Left forelimb (tissue), 1 donor: ENCODE measurements around the gene CAV2.
"Not testable (repeated sequence)": the region's sequence is repeated elsewhere in the genome, so short reads cannot be mapped to it uniquely, and the experiment has no call there.

Experiments used
- DNase-seq: peaks from one replicate; pipeline ENCODE4 v3.0.0-alpha.2; 2018; ENCODE audit warnings: low spot score

The CAV2 gene, protein sequence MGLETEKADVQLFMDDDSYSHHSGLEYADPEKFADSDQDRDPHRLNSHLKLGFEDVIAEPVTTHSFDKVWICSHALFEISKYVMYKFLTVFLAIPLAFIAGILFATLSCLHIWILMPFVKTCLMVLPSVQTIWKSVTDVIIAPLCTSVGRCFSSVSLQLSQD

DNA sequence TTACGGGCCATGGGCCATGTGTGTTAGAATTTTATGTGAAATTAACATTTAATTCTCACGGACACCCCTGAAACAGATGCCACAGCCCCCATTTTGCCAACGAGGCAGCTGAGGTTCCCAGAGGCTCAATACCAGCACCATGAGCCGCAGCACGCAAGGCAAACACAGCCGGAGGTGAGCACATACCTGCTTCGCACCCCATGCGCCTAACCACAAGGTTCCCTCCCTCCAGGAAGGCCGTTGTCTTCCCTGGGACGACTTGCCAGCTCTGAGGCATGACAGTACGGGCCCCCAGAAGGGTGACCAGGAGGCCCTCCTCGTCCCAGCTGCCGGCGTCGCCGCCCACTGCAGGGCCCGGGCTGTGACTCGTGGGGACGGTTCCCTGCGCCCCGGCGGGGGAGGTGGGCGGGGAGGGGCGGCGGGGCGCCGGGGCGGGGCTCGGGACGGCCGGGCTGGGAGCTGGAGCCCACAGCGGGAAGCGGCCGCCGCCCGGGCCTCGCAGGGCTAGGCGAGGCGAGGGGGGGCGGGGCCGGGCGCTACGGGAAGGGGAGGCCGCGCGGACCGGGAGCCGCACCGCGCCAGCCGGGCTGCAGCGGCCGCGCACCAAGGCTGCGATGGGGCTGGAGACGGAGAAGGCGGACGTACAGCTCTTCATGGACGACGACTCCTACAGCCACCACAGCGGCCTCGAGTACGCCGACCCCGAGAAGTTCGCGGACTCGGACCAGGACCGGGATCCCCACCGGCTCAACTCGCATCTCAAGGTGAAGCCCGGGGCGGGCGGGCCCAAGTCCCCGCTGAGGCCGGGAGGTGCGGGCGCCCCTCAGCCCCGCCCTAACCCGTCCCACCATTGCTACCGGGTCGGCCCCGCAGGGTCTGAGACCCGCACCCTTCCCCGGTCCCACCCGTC lies at the start of gene CAV2:
Gene CAV2, plus strand, starts transcription at position 571 of the 910 bp plus-strand sequence. Its CDS starts 44 bp downstream, at position 615.
- peak; percentile 78 for DNase-seq

DNA sequence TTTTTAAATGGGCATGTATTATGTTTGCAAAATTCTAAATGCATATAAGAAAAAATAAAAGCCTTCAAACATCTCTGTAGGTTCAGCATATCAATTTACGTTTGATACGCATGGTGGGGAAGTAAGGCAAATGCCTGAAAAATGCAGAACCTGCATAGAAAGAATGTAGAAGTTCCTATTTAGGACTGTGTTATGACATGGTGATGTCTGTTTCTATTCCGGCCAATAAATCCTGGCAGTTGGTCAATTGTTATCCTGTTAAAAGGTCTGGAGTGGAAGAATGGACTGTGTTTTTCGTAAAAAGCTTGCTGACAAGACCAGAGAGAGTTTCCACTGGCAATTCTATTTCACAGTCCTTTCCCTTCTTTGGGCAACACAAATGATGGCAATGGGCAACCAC lies 49.6 kb upstream of the CAV2 start:
- no peak for DNase-seq

DNA sequence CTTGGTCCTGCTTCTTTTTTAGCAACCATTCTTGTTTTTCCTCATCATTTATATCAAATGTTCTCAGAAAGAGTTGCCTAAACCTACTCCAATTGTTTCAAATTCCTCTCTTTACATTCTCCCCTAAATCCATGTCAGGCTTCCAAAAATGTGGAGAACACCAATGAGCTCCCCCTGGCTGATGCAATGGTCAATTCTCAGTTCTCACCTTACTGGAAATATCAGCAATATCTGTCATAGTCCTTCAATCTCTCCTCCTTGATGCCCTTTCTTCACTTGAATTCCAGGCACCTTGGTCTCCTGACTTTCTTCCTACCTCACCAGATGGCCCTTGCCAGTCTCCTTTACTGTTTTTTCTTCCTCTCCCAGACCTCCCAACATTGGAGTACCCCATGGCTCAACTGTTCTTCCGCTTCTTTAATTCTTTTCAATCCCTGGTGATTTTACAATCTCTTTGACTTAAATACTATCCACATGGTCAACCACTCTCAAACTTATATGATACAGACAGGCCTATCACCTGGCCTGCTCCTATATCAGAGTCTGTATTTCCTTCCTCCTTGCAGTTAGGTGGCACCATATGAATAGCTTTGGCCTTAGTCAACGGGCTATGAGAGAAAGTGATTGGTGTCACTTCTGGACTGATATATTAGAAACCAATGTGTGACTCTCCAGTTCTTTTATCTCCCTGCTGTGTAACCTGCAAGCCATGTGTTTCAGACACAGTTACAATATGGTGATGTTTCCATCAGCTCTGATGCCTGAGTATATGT lies 47.4 kb upstream of the CAV2 start:
- no peak for DNase-seq

DNA sequence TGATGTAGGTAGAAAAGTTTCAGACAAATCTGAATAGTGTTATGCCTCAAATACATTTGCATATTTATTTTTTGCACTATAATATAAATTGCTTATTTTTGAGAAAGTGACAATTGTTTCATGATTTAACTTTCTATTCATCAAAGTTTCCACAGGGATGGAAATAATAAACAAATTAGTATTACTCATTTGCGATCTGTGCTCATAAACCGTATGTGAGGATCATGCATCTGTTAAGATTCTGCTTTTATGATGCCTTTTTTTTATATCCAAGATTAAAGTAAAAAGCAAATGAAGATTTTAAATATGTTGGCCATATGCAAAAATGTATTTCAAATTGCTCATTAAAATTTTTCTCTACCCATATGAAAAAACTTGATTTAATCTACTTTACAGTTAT lies 45.2 kb upstream of the CAV2 start:
- no peak for DNase-seq

DNA sequence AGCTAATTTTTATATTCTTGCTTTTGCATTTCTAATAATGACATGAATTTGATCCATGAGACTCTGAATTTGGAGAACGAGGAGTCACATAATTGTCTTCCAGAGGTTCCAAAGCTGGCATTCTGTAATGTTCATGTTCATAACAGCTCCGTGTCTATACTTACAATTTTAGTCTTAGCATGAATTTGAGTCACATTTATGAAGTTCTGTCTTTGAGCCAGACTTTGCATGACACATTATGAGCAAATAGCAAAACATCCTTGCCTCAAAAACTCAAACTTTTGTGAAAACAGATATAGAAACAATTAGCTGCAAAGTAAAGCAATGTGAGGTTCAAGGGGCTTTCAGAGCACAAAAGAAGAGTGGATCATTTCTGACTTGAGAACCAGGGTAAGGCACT lies 44.5 kb upstream of the CAV2 start:
- no peak for DNase-seq

DNA sequence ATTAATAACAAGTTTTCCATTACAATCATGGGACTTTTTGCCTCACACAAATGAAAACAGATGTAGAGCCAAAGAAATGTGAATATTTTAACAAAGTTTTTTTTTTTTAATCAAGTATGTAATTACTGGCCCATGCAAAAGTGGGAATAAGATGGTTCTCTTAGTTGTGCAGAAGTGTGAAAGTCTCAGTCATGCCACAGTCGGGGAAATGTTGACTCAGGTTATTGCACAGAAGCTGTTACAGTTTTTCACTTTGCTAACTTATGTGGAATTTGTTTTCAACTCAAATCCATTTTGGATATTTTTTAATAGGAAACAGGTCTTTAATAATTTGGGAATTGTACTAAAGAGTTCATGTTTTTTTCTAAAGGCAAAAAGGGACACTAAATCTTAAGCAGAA lies 44.0 kb upstream of the CAV2 start:
- no peak for DNase-seq

DNA sequence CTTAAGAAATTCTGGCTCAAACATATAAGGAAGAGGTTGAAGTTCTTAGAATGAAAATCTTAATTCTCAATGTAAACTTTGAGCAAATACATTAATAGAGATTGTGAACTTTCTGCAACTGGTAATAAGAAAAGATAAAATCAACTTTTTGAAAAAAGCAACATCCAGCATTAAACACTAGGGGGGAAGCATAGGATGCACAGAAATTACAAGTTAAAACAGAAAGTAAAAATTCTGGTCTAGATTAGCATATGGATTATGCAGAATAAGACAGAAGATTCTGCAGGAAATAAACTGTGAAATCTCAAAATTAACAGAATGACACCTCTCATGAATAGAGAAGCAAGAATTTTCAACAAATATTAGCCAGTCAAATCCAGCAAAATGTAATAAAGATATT lies 38.0 kb upstream of the CAV2 start:
- no peak for DNase-seq

DNA sequence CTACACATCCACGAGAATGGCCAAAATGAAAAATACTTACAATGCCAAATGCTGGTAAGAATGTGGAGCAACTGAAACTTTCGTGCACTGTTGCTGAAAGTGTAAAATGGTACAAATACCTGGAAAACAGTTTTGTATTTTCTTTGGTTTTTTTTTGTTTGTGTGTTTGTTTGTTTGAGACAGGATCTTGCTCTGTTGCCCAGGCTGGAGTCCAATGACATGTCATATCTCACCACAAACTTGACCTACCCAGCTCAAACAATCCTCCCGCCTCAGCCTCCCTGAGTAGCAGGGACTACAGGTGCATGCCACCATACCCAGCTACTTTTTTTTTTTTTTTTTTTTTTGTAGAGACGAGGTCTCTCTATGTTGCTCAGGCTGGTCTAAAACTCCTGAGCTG lies 35.6 kb upstream of the CAV2 start:
- no peak for DNase-seq

DNA sequence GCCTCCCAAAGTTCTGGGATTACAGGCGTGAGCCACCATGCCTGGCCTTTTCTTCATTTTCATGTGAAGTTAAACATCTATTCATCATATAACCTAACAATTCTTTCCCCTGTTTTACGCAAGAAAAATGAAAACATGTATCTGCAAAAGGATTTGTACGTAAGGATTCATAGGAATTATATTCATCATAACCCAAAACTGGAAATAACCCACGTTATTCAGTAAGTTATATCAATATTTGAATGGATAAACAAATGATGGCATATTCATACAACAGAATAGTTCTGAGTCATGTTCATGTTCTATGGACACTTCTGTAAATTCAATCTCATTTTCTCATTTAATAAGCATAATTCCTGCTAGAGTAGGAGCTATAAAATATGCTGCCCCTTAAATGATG lies 35.2 kb upstream of the CAV2 start:
- no peak for DNase-seq

DNA sequence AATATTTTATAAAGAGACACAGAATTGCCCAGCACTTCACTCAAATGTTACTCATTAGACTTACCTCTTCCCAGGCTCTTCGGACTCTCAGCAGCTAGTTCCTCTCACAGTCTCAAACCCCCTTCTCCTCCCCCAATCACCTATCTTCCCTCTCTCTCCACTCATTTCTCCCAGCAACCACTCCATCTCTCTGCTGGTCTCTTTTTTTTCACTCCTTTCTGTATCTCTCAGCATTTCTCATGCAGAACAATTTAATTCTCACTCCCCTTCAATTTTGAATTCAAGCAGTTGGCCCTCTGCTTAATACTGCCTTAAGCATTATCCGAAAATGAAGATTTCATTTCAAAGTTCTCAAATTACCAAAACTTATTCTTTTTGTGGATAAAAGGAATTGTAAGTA lies 34.4 kb upstream of the CAV2 start:
- DNase-seq, result no peak

DNA sequence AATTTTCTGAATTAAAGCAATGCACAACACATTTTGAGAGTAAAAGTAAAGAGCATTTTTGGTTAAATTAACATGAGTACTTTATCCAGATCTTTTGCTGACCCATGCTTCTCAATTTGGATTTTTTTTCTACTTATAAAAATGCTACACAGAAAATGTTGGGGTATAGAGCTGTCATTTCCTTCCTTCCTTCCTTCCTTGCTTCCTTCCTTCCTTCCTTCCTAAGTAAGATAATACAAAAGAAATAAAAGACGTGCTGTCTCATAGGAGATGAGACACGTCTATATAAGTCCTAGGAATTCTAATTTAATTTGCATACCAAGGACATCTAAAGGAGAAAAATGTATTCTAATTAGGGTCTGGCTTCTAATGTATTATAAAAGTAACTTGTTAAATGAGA lies 31.0 kb upstream of the CAV2 start:
- DNase-seq, result no peak

DNA sequence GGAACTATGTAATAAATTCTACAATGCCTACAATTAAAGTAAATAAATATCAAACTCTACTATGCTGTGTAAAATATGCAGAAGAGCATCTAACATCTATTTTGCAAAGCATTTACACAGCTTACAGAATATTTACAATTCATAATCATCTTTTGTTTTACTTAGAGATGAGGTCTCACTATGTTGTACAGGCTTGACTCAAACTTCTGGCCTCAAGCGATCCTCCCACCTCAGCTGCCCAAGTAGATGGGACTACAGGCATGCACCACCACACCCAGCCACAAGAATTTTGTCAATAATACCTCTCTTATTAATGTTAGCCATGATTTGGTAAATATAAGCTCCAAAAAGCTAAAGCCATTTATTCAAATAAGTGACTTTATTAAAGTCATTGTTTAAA lies 21.9 kb upstream of the CAV2 start:
- no peak for DNase-seq

DNA sequence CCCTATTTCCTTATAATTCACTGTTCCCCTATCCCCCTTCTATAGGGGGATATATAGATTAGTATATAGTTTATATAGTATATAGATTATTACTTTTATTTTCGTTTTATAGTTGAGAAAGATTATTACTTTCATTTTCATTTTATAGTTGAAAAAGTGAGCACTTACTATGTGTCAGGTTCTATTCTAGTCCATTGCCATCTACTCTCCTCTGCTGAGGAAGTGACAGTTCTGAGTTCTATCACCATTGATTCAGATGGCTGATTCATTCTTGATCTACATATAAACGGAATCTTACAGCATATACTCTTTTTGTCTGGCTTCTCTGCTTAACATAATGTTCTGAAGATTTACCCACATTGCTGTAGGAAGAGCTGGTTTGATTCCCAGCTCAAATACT lies 20.7 kb upstream of the CAV2 start:
- DNase-seq, result no peak

DNA sequence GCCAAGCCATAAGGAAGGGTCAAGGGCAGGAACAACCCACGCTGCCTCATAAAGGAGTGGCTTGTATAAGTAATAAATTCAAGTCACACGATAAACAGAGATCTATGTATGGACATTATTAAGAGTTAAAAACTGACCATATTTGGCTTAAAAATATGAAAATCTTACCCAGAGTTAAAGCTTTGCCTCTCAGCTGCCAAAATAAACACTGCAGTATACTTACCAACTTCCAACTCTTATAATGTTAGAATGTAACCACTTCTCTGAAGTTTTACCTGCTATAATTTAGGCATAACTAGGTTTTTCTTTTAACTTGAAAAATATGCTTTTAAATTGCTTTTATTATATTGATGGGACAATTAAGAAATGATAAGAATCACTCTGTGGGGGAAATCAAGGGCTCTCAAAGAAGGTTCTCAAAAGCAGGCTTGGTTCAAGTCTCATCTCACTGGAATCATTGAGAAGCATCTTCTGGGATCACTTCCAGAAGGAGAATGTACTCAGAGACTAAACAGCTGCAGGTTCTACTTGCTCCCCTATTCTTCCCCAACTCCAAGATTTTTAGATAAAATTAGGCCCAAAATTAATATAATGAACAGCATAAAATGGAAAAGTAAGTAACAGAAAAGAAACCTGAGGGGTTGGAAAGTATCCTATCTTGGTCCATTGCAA lies 16.1 kb upstream of the CAV2 start:
- DNase-seq, result no peak

DNA sequence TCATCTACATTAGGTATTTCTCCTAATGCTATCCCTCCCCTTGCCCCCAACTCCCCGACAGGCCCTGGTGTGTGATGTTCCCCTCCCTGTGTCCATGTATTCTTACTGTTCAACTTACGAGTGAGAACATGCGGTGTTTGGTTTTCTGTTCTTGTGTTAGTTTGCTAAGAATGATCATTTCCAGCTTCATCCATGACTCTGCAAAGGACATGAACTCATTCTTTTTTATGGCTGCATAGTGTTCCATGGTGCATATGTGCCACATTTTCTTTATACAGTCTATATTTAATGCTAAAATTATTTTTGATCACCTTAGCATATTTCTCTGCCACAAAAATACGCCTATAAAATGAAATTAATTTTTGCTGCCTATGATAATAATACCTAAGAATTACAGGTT lies 15.1 kb upstream of the CAV2 start:
- DNase-seq, result not testable (repeated sequence)

DNA sequence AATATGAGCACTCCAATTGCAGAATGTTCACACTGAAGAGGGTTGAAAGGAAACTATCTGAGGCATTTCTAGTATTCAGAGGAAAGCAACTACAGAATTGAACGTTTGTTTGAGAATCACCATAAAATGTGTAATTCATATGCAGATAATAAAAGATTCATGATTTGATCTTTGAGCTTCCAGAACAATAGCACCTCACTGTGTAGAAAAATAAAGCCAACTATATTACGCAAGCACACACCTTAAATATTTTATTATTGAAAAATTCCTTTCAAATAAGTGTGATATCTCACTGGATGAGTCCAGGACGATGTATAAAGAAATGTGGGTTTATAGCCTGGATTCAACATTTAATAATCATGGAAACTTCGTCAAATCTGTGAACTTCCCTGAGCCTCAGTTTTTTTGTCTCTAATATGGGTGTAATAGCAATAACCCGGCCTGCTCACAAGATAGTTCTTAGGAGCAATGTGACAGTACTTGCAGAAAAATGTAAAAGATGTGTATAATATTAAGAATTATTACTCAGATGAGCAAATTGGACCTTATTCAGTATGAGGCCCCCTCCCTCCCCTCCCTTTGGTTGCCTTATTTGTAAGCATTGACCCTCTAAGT lies 11.5 kb upstream of the CAV2 start:
- no peak for DNase-seq

DNA sequence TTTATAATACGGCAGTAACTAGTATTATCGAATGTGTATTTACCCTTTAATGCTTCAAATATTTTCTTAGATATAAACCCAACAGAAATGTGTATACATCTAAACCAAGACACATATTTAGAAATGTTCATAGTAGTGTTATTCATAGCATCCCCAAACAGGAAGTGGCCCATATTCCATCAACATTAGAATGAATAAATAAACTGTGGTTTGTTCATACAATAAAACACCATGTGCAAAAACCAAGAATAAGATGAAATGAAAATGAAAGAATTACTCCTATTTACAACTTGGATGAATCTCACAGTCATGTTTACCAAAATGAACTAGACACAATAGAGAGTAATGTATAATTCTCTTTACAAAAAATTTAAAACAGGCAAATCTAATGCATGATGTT lies 9.2 kb upstream of the CAV2 start:
- no peak for DNase-seq

DNA sequence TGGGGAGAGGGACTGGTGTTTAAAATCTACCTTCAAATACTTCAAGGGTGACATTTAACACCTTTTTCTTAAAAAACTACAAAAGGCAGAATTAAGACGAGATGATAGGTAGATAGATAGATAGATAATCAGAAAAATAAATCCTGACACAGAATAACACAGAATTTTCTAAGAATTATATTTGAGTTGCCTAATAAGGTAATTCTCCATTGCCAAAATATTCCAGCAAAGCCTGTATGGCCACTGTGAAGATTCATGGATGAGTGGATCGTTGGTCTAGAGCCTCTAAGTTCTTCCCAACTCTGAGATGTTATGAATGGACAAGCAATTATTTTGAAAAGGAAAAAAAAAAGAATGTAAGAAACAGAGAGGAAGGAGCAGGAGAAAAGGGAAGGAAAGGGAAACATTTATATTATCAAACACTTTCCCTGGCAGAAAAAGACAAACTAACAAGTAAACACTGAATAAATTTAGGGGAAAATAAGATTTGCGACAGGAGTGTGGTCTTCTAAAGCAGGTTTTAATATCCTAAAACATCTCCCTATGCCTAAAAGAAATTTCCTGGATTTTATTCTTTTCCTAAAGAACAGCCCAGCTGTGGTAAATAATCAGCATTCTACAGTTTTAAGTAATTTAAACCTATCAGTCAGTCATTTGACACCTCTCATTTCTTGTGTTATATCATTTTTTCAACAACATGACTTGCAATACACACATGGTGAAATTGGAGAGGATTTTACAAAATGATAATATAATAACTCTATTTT lies 7.5 kb upstream of the CAV2 start:
- no peak for DNase-seq

DNA sequence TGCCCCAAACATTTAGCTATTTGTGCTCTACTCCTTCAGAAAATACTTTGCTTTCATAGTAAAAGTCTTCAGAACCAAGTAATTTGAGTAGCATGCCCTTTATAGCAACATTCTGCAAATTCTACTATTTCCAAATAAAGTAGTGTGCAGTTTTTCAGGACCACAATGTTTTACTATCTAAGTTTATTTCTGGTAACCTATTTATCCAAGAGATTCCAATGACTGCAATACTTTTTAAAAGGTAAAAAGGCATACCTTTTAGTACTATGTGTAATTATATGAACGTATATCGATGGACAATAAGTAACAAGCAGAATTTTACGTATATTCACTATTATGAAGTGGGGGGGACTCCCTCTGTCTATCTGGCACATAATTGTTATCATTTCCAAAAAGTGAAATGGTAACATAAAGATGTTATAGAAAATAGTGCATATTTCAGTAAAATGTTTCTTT lies 6.9 kb upstream of the CAV2 start:
- no peak for DNase-seq

DNA sequence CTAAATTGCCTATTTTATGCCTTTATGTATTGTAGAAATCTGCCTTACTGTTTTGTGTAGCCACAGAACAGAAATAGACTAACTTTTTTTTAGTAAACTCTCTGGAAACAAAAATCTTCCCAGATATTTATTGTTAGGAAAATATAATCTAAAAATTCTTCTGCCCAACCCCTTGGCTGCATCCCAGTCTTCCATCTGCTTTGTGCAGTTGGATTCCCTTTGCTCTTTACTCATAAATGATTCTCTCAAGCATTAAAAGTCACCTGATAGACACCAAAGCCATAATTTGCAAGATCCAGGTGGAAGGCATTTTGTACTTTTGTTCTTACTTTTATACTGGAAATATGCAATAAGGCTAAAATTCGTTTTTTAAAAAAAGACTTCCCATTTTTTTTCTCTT lies 6.1 kb upstream of the CAV2 start:
- no peak for DNase-seq

DNA sequence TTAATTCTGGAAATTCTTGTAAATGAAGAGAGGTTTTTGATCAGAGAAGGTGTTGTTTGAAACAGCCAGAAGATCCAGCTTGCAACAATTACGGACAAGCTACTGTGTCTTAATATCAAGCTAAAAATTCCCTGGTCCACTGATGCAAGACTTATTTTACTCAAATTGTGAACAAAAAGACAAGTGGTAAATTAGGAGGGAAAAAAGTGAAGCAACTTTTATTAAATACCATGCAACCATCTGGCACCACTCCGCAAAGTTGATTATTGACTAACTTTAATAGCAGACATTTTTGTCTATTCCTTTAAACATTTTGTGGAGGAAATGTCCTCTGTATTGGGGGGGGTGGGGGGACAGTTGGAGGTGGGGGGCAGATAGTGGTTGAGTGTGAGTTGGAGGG lies 5.1 kb upstream of the CAV2 start:
- no peak for DNase-seq
